ENCODE data around the gene SLC1A4. TPM values are rescaled to one million over a fixed set of nuclear protein-coding genes. Genes with fewer than 3 reads are reported as not detected.

SLC1A4 gene
- 10.2 to 13.4 TPM (median 10.8 TPM) in 5 replicates for total RNA-seq (2022; extraction: Qiagen RNA extraction; ENCODE audit: low read depth)

GRCh38 chr2:64989126-64989981, at the start of gene SLC1A4:
Gene SLC1A4, plus strand, starts transcription at chr2:64989399. Its CDS starts 245 bp downstream, at chr2:64989644.

GRCh38 chr2:65056215-65057053, 67.2 kb downstream of the SLC1A4 start, which contains the start of gene CEP68:
Gene CEP68, plus strand, starts transcription at chr2:65056416. Its CDS starts 13,029 bp downstream, at chr2:65069445.

Other genes with a start within 250 kb of the SLC1A4 start
- 8.5 to 12.4 TPM (median 11.6 TPM) in 5 replicates for gene CEP68, start 67.0 kb downstream of the SLC1A4 start, total RNA-seq (2022; extraction: Qiagen RNA extraction; ENCODE audit: low read depth)
- gene RAB1A, start 140.7 kb downstream of the SLC1A4 start, total RNA-seq (2022; extraction: Qiagen RNA extraction; ENCODE audit: low read depth), result 201 to 251 TPM (median 240 TPM) in 5 replicates
- 133 to 184 TPM (median 172 TPM) in 5 replicates for gene ACTR2, start 238.4 kb downstream of the SLC1A4 start, total RNA-seq (2022; extraction: Qiagen RNA extraction; ENCODE audit: low read depth)